Smooth muscle cell of bladder (primary cell): ENCODE measurements around the gene DHRS1. TPM values are rescaled to one million over a fixed set of nuclear protein-coding genes. Genes with fewer than 3 reads are reported as not detected.

Experiments
- total RNA-seq: library from RNA; depleted of rRNA; stranded (reverse); fragments of >200 nt; gene quantifications from 2 replicates; pipeline ENCODE4 v1.2.3, GENCODE V29; 2014

Gene DHRS1
- total RNA-seq, result 7.2 and 10.5 TPM in 2 replicates

GRCh38 chr14:24299255-24300191 lies at the start of gene DHRS1, which contains the start of gene NOP9:
TSS of gene DHRS1 (minus strand) at chr14:24299780. CDS start at chr14:24299106, 674 bp downstream.
TSS of gene NOP9 (plus strand) at chr14:24299850. CDS start at chr14:24299955, 105 bp downstream.

GRCh38 chr14:24339284-24340151 lies 39.9 kb upstream of the DHRS1 start, which contains the start of gene RIPK3:
TSS of gene RIPK3 (minus strand) at chr14:24339991. CDS start at chr14:24339826, 165 bp downstream.

GRCh38 chr14:24334431-24335291 lies 35.1 kb upstream of the DHRS1 start, which contains the start of gene ADCY4:
TSS of gene ADCY4 (minus strand) at chr14:24335071. CDS start at chr14:24334652, 419 bp downstream.

GRCh38 chr14:24310646-24311604 lies 11.3 kb upstream of the DHRS1 start, which contains the start of gene LTB4R:
TSS of gene LTB4R (plus strand) at chr14:24311502. CDS start at chr14:24315652, 4,150 bp downstream.

GRCh38 chr14:24309538-24310264 lies 10.1 kb upstream of the DHRS1 start, which contains the start of gene LTB4R2:
TSS of gene LTB4R2 (plus strand) at chr14:24310140. CDS start at chr14:24310665, 525 bp downstream.

GRCh38 chr14:24307575-24308341 lies 8.2 kb upstream of the DHRS1 start, which contains the start of gene CIDEB:
TSS of gene CIDEB (minus strand) at chr14:24307977. CDS start at chr14:24307858, 119 bp downstream.

GRCh38 chr14:24271134-24271833 lies 28.3 kb downstream of the DHRS1 start, which contains the start of gene RABGGTA:
TSS of gene RABGGTA (minus strand) at chr14:24271597. CDS start at chr14:24271115, 482 bp downstream.

GRCh38 chr14:24262821-24263733 lies 36.5 kb downstream of the DHRS1 start, which contains the start of gene TGM1:
TSS of gene TGM1 (minus strand) at chr14:24263177. CDS start at chr14:24262352, 825 bp downstream.

Other genes starting within 250 kb of the DHRS1 start
- under 0.01 TPM in 2 replicates for gene CARMIL3, start 247.8 kb downstream of the DHRS1 start, total RNA-seq
- not detected in 2 replicates for gene CPNE6, start 228.2 kb downstream of the DHRS1 start, total RNA-seq
- 20.1 and 38.3 TPM in 2 replicates for gene PCK2, start 205.5 kb downstream of the DHRS1 start, total RNA-seq
- 50.9 and 53.0 TPM in 2 replicates for gene DCAF11, start 185.0 kb downstream of the DHRS1 start, total RNA-seq
- gene NRL, start 184.8 kb downstream of the DHRS1 start, total RNA-seq, result 0.28 and 0.46 TPM in 2 replicates
- gene FITM1, start 169.1 kb downstream of the DHRS1 start, total RNA-seq, result under 0.01 TPM in 1 of 2 replicates, not detected in the other
- 104 and 134 TPM in 2 replicates for gene PSME1, start 163.6 kb downstream of the DHRS1 start, total RNA-seq
- 17.4 and 17.8 TPM in 2 replicates for gene EMC9, start 158.2 kb downstream of the DHRS1 start, total RNA-seq
- 83.8 and 104 TPM in 2 replicates for gene PSME2, start 153.2 kb downstream of the DHRS1 start, total RNA-seq
- gene RNF31, start 152.3 kb downstream of the DHRS1 start, total RNA-seq, result 25.0 and 32.0 TPM in 2 replicates
- 65.7 and 69.2 TPM in 2 replicates for gene IRF9, start 138.5 kb downstream of the DHRS1 start, total RNA-seq
- gene REC8, start 127.7 kb downstream of the DHRS1 start, total RNA-seq, result 0.85 and 1.2 TPM in 2 replicates
- gene IPO4, start 111.0 kb downstream of the DHRS1 start, total RNA-seq, result 27.4 and 27.8 TPM in 2 replicates
- 50.9 and 58.4 TPM in 2 replicates for gene TM9SF1, start 104.3 kb downstream of the DHRS1 start, total RNA-seq
- gene TSSK4, start 94.1 kb downstream of the DHRS1 start, total RNA-seq, result 0.14 and 0.28 TPM in 2 replicates
- 19.7 and 20.3 TPM in 2 replicates for gene CHMP4A, start 86.3 kb downstream of the DHRS1 start, total RNA-seq
- 16.2 and 17.7 TPM in 2 replicates for gene MDP1, start 83.7 kb downstream of the DHRS1 start, total RNA-seq
- 226 and 239 TPM in 2 replicates for gene NEDD8, start 67.4 kb downstream of the DHRS1 start, total RNA-seq
- gene GMPR2, start 66.9 kb downstream of the DHRS1 start, total RNA-seq, result 123 and 126 TPM in 2 replicates
- gene TINF2, start 57.2 kb downstream of the DHRS1 start, total RNA-seq, result 37.0 and 42.7 TPM in 2 replicates
- 0.71 and 1.6 TPM in 2 replicates for gene TGM1, start 36.6 kb downstream of the DHRS1 start, total RNA-seq
- gene RABGGTA, start 28.2 kb downstream of the DHRS1 start, total RNA-seq, result 16.6 and 20.1 TPM in 2 replicates
- 14.2 and 17.1 TPM in 2 replicates for gene NOP9, start 70 bp upstream of the DHRS1 start, total RNA-seq
- 1.00 and 1.8 TPM in 2 replicates for gene CIDEB, start 8.2 kb upstream of the DHRS1 start, total RNA-seq
- 1.6 and 2.7 TPM in 2 replicates for gene LTB4R2, start 10.4 kb upstream of the DHRS1 start, total RNA-seq
- 0.71 and 1.9 TPM in 2 replicates for gene LTB4R, start 11.7 kb upstream of the DHRS1 start, total RNA-seq
- gene ADCY4, start 35.3 kb upstream of the DHRS1 start, total RNA-seq, result 3.4 and 5.3 TPM in 2 replicates
- 2.5 and 2.8 TPM in 2 replicates for gene RIPK3, start 40.2 kb upstream of the DHRS1 start, total RNA-seq
- gene NFATC4, start 68.4 kb upstream of the DHRS1 start, total RNA-seq, result 48.2 and 66.7 TPM in 2 replicates
- 6.4 and 10.2 TPM in 2 replicates for gene NYNRIN, start 99.2 kb upstream of the DHRS1 start, total RNA-seq
- 3.3 and 3.4 TPM in 2 replicates for gene CBLN3, start 129.9 kb upstream of the DHRS1 start, total RNA-seq
- gene KHNYN, start 130.2 kb upstream of the DHRS1 start, total RNA-seq, result 42.5 and 60.6 TPM in 2 replicates
- gene SDR39U1, start 143.0 kb upstream of the DHRS1 start, total RNA-seq, result 9.4 and 10.3 TPM in 2 replicates
- gene CMA1, start 208.5 kb upstream of the DHRS1 start, total RNA-seq, result not detected in 2 replicates